Calu3 (cell line): ENCODE data around the gene NKG7. TPM values are rescaled to one million over a fixed set of nuclear protein-coding genes. Genes with fewer than 3 reads are reported as not detected.
"Not testable (repeated sequence)": the region's sequence is repeated elsewhere in the genome, so short reads cannot be mapped to it uniquely, and the experiment has no call there.

ENCODE experiments used
- Bru-seq: library from RNA; stranded (reverse); fragments of 400-500 nt; gene quantifications from one replicate; lab custom pipeline; 2021; lab: Mats Ljungman, UMichigan
- BruChase-seq, 2 experiments: library from RNA; stranded (reverse); fragments of 400-500 nt; gene quantifications; one replicate each; lab custom pipeline; 2021; lab: Mats Ljungman, UMichigan
- BruUV-seq: library from RNA; stranded (reverse); fragments of 400-500 nt; replicated peaks from 2 replicates; lab custom pipeline; 2021; lab: Mats Ljungman, UMichigan
- CTCF ChIA-PET: fragments of 300-600 bp; sonication (Branson Sonifier 250); formaldehyde crosslinking; loops from one replicate; lab custom pipeline; 2022; ENCODE audit warnings: antibody characterized with exemption; lab: Charles Lee
- DNase-seq: peaks from one replicate; pipeline ENCODE4 v3.0.0; 2022
- H3K27ac Mint-ChIP-seq: one replicate; pipeline ENCODE4 v1.8.0; 2022; ENCODE audit warnings: mixed read lengths; ENCODE audit not compliant: unreplicated experiment
- H3K27me3 Mint-ChIP-seq: one replicate; pipeline ENCODE4 v1.8.0; 2022; ENCODE audit warnings: mixed read lengths; ENCODE audit not compliant: unreplicated experiment
- H3K36me3 Mint-ChIP-seq: one replicate; pipeline ENCODE4 v1.8.0; 2022; ENCODE audit warnings: mild to moderate bottlenecking, moderate library complexity, mixed read lengths; ENCODE audit not compliant: insufficient read depth, unreplicated experiment
- H3K4me1 Mint-ChIP-seq: one replicate; pipeline ENCODE4 v1.8.0; 2022; ENCODE audit warnings: mild to moderate bottlenecking, low read depth, mixed read lengths; ENCODE audit not compliant: unreplicated experiment
- H3K4me3 Mint-ChIP-seq: one replicate; pipeline ENCODE4 v1.8.0; 2022; ENCODE audit warnings: mild to moderate bottlenecking, low read depth, moderate library complexity, mixed read lengths; ENCODE audit not compliant: unreplicated experiment
- H3K9me3 Mint-ChIP-seq: one replicate; pipeline ENCODE4 v1.8.0; 2022; ENCODE audit warnings: low read depth, mixed read lengths; ENCODE audit not compliant: unreplicated experiment
- intact Hi-C: fragments of 100-400 bp; cut with micrococcal nuclease; formaldehyde crosslinking; loops from one replicate; pipeline ENCODE4 v1.10.0; 2022; ENCODE audit not compliant: unreplicated experiment
- long read RNA-seq: library from polyadenylated mRNA; stranded (forward); transcript quantifications from one replicate; pipeline ENCODE4 v2.0.0, GENCODE V29; 2022
- total RNA-seq: library from RNA; stranded (reverse); gene quantifications from 2 replicates; pipeline ENCODE4 v1.2.3, GENCODE V29; 2022
- TF ChIP-seq, protein P1 (sequence below): fragments of 200-600 bp; IDR thresholded peaks from one replicate; pipeline ENCODE4 v1.8.0; 2022; ENCODE audit warnings: antibody characterized with exemption; ENCODE audit not compliant: unreplicated experiment

Gene NKG7, protein sequence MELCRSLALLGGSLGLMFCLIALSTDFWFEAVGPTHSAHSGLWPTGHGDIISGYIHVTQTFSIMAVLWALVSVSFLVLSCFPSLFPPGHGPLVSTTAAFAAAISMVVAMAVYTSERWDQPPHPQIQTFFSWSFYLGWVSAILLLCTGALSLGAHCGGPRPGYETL
- total RNA-seq (not detected in 2 replicates), Bru-seq, nascent RNA (not detected), BruChase-seq, experiment 1, labeled RNA remaining after a 6-hour chase (not detected), BruChase-seq, experiment 2, labeled RNA remaining after a 2-hour chase (not detected)
- long read RNA-seq, result 0 reads

DNA sequence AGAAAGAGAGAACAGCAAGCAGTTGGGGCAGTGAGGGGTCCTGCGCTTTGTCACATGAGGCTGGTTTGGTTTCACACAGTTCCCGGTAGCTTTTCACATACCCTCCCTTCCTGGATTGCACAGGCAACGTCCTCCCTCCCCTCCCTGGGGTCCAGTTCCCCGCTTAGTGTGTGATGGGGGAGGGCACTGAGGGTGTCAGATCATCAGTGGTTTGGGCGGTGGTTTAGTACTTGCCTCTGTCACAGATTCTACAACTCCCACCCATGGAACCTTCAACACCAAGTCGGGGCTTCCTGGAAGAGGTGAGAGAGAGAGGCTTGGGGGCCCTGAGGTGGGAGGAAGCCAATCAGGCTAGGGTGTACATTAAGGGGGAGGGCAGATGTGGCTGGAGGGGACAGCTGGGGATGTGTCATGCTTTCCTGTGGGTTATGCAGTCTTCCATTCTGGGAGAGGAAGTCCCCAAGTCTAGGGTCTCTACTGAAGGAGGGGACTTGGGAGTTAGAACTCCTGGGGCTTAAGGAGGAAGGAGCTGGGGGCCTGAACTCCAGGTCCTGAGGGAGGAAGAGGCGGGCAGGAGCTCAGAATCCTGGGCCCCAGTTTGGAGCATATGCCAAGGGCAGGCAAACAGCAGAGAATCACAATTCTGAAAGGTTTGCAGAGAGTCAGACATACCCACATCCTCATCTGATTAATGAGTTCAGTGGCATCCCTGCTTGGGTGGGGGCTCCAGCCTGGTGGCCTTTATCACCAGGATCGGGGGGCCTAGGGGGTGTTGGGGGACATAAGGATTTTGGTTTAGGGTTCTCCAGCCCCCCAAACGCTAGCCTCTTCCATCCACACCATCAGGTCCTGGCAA is at the start of gene NKG7:
Gene NKG7 (minus strand): TSS at position 6 of the 856 bp plus-strand sequence. CDS start 119 bp downstream, outside the sequence.
- BruUV-seq, result no TSS peak
- H3K27ac Mint-ChIP-seq, result no peak within 1 kb of the TSS
- H3K27me3 Mint-ChIP-seq, result peaks cover 51% of the 10 kb centered on the region
- peaks cover 16% of the 10 kb centered on the region for H3K36me3 Mint-ChIP-seq
- TF ChIP-seq, protein P1, sequence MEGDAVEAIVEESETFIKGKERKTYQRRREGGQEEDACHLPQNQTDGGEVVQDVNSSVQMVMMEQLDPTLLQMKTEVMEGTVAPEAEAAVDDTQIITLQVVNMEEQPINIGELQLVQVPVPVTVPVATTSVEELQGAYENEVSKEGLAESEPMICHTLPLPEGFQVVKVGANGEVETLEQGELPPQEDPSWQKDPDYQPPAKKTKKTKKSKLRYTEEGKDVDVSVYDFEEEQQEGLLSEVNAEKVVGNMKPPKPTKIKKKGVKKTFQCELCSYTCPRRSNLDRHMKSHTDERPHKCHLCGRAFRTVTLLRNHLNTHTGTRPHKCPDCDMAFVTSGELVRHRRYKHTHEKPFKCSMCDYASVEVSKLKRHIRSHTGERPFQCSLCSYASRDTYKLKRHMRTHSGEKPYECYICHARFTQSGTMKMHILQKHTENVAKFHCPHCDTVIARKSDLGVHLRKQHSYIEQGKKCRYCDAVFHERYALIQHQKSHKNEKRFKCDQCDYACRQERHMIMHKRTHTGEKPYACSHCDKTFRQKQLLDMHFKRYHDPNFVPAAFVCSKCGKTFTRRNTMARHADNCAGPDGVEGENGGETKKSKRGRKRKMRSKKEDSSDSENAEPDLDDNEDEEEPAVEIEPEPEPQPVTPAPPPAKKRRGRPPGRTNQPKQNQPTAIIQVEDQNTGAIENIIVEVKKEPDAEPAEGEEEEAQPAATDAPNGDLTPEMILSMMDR, result no peak
- intact Hi-C loops, result no loop called here
- CTCF ChIA-PET, result no interaction called here
- H3K4me3 Mint-ChIP-seq, result no peak within 1 kb of the TSS
- no peaks in the 10 kb centered on the region for H3K4me1 Mint-ChIP-seq
- H3K9me3 Mint-ChIP-seq, result no peaks in the 10 kb centered on the region
- DNase-seq, result no peak

DNA sequence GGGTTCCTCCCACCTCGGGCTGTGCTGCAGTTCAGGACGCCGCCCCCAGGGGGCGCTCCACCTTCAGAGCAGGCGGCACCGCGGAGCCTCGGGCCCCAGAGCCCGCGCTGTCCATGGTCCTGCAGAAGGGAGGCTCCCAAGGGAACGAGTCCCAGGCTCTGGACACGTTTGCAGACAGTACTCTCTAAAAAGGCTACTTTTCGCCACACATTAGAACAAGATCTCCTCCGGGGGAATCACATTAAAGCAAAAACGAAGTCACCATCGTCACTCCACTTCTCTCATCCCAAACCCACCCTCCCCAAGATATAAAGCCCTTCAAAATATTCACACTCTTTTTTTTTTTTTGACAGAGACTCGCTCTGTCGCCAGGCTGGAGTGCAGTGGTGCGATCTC is 49.6 kb upstream of the NKG7 start:
- no peaks in the 10 kb centered on the region for H3K9me3 Mint-ChIP-seq
- CTCF ChIA-PET, result interaction anchor here (0.6 to 2.2 kb wide), 9 partner anchors 14 to 356 kb away, joined by 3 to 25 read pairs (median 4); partner anchors contain the start of gene ZNF175
- TF ChIP-seq, protein P1, result peak; percentile 99
- H3K36me3 Mint-ChIP-seq, result no peaks in the 10 kb centered on the region
- H3K27me3 Mint-ChIP-seq, result peaks cover 80% of the 10 kb centered on the region
- H3K4me1 Mint-ChIP-seq, result no peaks in the 10 kb centered on the region
- H3K4me3 Mint-ChIP-seq, result no peak overlapping the region
- intact Hi-C loops, result loop anchor here (1.0 kb wide), 1 partner anchor 235 kb away; no protein-coding TSS in a partner anchor
- H3K27ac Mint-ChIP-seq, result no peak overlapping the region
- BruUV-seq, result no TSS peak
- peak; percentile 97 for DNase-seq

DNA sequence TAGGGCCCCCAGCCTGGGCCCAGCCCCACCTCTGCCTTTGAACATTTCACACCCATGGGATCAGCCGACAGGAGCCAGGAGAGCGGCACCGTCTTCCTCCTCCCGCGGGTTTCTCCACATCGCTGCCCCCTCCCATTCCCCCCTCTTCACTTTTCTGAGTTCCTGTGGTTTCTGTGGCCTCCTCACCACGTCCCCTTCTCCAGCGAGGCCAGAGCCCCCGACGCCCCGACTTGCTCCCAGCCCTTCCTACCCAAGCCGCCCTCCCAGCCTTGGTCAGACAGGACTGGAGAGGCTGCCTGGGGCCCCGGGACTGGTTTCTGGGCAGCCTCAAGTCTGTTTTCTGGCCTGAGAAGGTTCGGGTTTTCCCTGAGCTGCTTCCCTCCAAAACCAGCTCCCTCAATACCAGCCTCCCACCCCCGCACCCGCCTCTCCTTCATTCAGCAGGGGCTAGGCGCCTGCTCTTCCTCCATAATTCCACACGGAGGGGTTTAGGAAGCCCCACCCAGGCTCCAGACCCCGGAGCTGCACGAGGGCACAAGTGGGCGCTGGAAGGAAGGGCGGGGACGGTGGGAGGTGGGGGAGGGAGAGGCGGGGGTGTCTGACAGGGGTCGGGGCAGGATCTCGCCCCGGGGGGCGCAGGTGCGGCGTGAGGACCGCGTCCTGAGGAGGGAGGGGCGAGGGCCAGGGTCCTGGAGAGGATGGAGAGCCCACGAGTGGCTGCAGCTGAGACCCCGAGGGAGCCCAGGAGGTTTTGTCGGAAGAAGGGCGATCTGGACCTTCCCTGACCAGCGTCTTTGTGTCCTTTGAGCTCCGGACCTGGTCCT is 49.0 kb upstream of the NKG7 start:
- BruUV-seq, result no TSS peak
- DNase-seq, result no peak
- CTCF ChIA-PET, result interaction anchor here (0.6 to 2.2 kb wide), 9 partner anchors 14 to 356 kb away, joined by 3 to 25 read pairs (median 4); partner anchors contain the start of gene ZNF175
- H3K27ac Mint-ChIP-seq, result no peak overlapping the region
- intact Hi-C loops, result loop anchor here (1.0 kb wide), 1 partner anchor 236 kb away; no protein-coding TSS in a partner anchor
- no peak overlapping the region for H3K4me3 Mint-ChIP-seq
- H3K27me3 Mint-ChIP-seq, result peaks cover 80% of the 10 kb centered on the region
- TF ChIP-seq, protein P1, result no peak
- H3K4me1 Mint-ChIP-seq, result no peaks in the 10 kb centered on the region
- H3K9me3 Mint-ChIP-seq, result no peaks in the 10 kb centered on the region
- H3K36me3 Mint-ChIP-seq, result no peaks in the 10 kb centered on the region

DNA sequence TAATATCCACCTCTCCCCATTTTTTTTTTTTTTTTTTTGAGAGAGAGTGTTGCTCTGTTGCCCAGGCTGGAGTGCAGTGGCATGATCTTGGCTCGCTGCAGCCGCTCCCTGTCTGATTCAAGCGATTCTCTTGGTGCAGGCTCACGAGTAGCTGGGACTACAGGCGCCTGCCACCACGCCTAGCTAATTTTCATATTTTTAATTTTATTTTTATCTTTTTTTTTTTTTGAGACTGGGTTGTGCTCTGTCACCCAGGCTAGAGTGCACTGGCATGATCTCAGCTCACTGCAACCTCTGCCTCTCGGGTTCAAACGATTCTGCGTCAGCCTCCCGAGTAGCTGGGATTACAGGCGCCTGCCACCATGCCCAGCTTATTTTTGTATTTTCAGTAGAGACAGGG is 48.1 kb upstream of the NKG7 start:
- DNase-seq, BruUV-seq, H3K36me3 Mint-ChIP-seq, H3K27ac Mint-ChIP-seq, H3K4me1 Mint-ChIP-seq, H3K9me3 Mint-ChIP-seq, intact Hi-C loops, H3K4me3 Mint-ChIP-seq: not testable (repeated sequence)
- peaks cover 80% of the 10 kb centered on the region for H3K27me3 Mint-ChIP-seq
- CTCF ChIA-PET, result interaction anchor here (0.6 to 2.2 kb wide), 4 partner anchors 21 to 357 kb away, joined by 4 to 25 read pairs (median 8); no protein-coding TSS in a partner anchor
